IPS-18c (cell line): ENCODE data around the gene STK25.
"Not testable (repeated sequence)": the region's sequence is repeated elsewhere in the genome, so short reads cannot be mapped to it uniquely, and the experiment has no call there.

Experiments
- H3K4me3 ChIP-seq: 2 replicates; pipeline ENCODE4 v1.7.0; 2013; ENCODE audit warnings: low read depth, mild to moderate bottlenecking, low read length, moderate library complexity; ENCODE audit not compliant: insufficient read depth
- H3K9me3 ChIP-seq: one replicate; pipeline ENCODE4 v1.6.1; 2013; ENCODE audit warnings: mild to moderate bottlenecking, low read length, moderate library complexity; ENCODE audit not compliant: control insufficient read depth, insufficient read depth

STK25 gene

DNA sequence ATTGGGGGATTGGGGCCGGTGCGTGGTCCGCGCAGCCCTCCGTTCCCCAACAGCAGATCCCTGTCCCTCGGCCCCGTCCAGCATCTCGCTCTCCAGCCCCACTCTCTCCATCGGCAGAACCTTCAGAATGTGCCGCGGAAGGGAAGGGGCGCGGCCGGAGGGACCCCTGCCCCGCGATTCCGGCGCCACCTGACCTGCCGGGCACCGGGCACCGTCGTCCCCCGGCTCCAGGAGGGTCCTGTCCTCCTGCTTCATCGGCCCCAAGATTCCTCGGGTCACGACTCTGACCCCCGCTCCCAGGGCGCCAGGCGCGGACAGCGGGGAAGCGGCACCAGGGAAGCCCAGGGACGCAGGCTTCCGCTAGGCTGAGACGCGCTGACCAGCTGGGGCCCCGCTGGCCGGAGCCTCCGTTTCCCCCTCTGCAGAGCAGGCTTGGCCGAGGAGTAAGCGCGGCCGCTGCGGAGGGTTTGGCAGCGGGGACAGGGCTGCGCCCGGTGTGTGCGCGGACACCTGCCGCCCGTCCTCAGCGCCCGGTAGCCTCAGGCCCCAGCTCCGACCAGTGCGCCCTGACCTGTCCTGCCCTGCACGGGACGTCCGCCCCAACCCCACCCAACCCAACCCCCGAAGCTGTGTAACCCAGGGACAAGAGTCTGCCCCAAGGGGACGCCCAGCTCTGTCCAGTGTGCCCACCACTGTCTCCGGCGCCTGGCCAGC lies 33.3 kb upstream of the STK25 start:
- Histone ChIP-seq H3K9me3 (peaks cover 4% of the 10 kb centered on the region), H3K4me3 (peak overlapping the region; percentile 50)

DNA sequence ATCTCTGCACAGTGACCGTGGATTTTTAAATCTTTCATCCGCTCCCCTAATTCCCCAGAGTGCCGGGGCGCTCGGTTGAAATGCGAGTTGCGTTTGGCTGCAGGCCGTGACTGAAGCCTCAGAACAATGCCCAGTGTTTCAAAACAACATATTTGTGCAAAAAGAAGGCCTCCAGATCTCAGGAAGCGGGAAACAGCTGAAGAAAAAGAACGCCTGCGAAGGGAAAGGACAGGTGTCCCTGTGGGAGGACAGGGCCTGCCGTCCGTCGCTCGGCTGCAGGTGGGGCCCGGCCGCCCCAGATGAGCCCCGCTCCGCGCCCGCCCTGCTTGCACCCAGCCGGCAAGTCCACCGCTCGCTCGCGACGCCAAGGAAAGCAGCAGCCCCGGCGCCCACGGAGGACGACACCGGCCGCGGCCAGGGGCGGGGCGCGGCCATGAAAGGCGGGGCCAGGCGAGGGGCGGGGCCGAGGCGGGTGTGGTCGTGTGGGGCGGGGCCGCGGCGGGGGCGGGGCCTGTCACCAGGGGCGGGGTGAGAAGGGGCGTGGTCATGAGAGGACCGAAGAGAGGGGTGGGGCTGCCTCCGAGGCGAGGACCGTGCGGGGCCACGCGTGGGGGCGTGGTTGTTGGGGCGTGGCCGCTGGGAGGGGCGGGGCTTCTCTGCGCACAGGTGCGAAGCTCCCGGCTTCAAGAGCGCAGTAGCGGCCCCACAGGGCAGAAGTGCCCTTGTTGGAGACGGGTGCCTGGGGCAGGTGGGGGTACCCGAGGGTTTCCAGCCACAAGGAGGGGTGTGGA lies 32.6 kb upstream of the STK25 start:
- Histone ChIP-seq H3K9me3 (peaks cover 4% of the 10 kb centered on the region), H3K4me3 (peak overlapping the region; percentile 70)

DNA sequence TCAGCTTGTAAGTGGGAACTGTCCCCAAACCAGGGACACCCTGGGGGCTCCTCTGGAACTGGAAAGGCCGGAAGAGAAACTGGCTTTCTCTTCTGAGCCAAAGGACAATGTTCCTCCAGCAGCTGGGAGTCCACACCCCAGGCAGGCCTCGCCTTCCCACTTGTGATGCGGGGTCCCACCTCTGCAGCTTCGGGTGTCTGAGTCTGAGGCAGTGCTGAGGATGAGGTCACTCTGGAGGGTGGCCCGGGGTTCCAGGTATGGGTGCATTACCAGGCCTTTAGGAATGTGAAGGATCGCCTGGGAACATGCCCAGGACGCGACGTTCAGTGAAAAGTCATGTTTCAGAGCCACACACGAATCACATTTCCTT lies 32.0 kb upstream of the STK25 start:
- H3K4me3 ChIP-seq = peak overlapping the region; percentile 70

DNA sequence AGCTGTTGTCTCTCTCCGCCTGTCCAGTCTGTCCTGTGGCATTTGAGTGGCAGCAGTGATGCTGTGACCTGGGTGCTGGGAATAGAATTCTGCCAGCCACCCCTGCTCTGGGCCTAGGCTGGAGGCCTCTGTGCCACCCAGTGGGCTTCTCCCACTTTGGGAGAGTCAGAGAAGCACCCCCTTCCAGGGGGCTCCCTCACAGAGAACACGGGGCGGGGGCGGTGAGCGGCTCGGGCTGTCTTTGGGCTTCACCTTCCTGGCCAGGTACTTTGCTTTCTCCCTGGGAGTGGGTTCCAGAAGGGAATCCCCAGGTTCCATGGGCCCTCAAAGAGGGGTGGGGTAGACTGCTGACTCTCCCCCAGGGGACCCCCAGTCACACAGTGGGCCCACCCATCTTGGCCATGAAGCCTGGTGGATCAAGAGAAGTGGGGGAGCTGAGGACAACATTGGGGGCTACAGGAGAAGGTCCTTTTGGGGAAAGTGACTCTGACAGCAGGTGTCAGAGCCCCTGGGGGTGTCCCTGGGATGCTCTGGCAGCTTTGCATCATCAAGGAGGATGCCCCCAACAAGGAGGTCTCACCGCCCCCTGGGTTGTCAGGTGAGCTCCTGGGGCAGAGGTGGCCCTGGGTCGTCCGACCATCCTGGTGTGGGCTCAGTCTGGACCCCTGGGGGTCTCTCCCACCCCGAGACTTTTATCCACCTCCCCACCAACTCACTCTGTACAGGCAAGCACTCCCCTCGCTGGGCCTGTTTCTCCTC lies 31.4 kb upstream of the STK25 start:
- H3K9me3 ChIP-seq = peaks cover 4% of the 10 kb centered on the region

More for the DNA sequence above, 32.0 kb upstream of the STK25 start:
- peaks cover 4% of the 10 kb centered on the region for H3K9me3 ChIP-seq

DNA sequence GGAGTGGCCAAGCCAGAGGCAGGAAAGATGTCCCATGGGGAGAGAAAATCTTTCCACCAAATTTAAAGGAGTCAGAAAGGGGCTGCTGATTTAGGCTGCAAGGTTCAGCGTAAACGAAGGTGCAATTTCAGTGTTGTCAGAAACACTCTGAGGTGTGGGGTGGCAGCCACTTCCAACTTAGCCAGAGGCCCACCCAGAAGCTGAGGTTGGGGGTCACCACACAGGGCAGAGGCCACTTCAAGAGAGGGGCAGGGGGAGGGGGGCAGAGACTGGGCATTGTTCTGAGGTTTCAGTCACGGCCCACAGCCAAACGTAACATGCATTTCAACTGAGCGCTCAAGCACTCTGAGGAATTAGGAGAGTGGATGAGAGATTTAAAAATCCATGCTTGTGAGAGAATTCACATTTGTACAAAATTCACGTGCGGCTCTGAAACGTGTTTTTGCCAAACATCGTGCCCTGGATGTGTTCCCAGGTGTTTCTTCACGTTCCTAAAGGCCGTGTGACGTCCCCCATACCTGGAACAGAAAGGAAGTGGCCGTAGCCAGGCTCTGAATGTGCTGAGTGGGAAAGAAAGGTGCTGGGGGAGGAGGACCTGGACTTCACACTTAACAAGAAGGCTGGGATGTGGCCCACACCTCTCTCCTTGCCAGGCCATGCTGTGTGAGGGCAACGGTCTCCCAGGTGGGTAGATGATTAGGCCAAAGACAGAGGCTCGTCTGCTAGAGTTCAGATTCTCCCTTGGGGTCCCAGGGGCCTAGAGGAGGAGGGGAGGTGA lies 30.6 kb upstream of the STK25 start:
- no peak overlapping the region for H3K4me3 ChIP-seq
- peaks cover 4% of the 10 kb centered on the region for H3K9me3 ChIP-seq

More for the DNA sequence above, 31.4 kb upstream of the STK25 start:
- H3K4me3 ChIP-seq = no peak overlapping the region

DNA sequence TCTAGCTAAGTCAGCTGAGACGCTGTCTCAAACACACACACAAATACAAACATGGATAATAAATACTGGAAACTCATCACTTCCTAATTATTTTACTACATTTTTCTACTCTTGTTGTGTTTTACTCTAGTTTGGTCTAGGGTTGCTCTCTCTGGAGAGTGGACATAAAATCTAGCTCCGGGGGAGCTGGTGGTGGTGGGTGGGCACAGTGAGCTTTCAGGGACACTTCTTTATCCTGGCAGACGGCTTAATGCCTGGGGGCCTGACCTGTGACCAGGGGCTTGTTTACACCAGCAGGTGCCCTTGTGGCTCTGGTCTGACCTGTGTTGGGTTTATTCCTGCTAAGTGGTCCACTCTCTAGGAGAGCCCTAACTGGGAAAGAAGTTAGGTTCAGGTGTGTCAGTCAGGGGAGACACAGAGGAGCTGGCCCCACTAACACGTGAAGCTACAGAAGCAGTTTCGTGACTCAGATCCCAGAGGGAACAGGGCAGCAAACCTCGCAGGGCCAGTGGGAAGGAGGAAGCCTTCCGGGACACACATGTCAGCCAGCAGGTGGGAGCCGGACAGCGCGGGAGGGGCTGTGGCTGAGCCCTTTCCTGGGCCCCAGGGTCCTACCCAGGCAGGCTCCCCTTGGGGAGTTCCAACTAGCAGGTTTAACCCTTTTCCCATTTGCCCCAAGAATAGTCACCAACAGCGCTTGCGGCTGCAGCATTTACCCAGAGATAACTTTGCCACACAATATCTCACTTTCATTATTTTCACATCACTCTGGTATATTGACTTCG lies 27.7 kb upstream of the STK25 start:
- Histone ChIP-seq H3K4me3 (no peak overlapping the region), H3K9me3 (no peaks in the 10 kb centered on the region)

DNA sequence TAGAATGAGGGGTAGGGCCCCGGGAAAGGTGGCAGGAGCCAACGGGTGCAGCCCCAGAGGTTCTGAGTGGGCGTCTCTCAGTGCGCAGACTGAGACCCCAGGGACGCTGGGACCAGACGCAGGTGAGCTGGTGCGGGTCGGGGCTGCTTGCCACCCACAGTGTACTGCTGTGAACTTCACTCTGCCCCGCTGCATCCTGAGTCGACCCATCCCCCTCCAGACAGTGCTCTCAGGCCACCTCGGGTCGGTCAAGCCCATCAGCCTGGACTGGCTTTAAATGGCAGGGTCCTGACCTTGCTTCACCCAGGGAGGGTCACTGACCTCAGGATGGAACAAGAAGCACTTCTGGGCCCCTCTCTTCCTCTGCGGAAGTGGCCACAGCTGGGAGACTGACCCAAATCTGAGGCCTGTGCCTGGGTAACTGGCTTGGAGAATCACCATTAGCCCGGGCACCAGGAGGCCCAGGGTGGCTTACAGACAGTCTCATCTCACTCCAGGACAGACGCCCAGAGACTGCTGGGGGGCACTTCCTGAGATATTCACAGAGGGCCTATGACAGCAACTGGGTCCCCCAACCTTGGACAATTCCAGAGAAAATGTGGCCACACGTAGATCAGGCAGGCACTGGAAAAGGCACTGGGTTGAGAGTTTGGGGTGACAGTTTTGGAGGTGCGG lies 26.5 kb upstream of the STK25 start:
- no peak overlapping the region for H3K4me3 ChIP-seq
- no peaks in the 10 kb centered on the region for H3K9me3 ChIP-seq

DNA sequence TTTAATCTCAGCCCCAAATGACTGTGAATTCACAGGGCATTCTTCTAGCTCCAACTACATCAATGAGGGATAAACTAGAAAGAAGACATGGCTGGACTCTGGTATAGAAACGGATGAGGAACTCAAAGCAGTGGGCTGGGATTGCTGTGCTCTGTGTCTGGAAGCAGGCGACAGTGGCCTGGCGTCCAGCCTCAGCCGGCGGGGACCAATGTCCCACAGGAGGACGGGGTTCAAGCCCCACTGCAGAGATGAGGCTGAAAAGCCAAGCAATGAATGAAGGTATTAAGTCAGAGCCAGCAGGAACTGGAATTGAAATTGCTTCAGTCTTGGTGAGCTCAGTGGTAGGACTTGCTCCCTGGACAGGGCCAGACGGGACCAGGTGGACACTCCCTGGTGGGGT lies 25.9 kb upstream of the STK25 start:
- H3K4me3 ChIP-seq = no peak overlapping the region
- no peaks in the 10 kb centered on the region for H3K9me3 ChIP-seq

DNA sequence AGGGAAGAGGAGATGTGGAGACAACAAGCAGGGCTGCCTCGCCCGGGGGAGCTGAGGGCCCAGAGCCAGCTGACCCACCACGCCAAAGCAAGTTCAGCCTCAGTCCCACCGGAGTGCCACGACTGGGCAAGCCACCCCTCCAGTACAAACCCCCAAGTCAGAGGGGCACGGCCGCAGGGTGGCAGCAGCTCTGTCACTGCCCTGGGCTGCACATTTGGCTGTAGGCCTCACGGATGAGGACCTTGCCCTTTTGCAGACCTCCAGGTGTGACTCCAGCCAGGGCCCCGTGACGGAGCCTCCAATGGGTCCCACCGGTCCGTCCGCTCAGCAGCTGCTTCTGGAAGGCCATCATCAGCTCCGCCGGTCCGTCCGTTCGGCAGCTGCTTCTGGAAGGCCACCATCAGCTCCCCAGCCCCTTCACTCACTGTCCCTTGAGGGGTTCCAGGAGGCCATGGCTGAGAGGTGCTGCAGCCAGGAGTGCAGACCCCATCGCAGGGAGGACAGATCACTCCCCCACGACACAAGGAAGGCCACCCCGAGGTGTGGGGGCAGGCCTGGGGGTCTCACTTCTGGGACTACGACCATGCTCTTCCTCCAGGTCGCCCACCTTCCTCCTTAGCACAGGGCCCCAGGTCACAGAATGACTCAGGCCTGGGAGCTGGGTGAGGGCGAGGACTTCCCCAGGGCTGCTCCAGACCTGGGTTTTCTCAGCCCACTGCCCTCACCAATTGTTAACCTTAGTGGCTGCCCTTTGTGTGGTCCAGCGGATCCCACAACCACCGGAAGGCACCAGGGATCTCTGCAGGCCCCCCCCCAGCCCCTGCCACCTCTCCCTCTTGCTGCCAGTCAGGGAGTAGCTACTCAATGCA lies 24.6 kb upstream of the STK25 start:
- H3K4me3 ChIP-seq = no peak overlapping the region
- H3K9me3 ChIP-seq = no peaks in the 10 kb centered on the region

DNA sequence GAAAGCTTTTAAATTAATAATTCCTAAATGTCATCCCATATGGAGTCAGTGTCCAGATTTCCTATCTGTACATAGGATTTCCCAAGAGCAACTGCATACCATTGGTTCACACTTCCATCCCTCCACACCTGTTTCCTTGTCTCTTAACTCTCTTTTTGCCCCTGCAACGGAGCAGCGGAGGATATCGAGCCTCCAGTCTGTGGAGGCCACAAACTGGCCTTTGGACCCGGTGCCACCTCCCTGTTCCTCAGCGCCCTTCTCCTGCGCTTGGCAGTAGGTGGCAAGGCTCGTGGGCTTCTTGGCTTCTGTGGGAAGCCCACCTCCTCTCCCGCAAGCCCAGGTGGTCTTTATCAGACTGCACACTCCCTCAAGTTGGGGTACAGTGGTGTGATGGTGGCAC lies 23.8 kb upstream of the STK25 start:
- H3K9me3 ChIP-seq = peaks cover under 1% of the 10 kb centered on the region
- H3K4me3 ChIP-seq = no peak overlapping the region

DNA sequence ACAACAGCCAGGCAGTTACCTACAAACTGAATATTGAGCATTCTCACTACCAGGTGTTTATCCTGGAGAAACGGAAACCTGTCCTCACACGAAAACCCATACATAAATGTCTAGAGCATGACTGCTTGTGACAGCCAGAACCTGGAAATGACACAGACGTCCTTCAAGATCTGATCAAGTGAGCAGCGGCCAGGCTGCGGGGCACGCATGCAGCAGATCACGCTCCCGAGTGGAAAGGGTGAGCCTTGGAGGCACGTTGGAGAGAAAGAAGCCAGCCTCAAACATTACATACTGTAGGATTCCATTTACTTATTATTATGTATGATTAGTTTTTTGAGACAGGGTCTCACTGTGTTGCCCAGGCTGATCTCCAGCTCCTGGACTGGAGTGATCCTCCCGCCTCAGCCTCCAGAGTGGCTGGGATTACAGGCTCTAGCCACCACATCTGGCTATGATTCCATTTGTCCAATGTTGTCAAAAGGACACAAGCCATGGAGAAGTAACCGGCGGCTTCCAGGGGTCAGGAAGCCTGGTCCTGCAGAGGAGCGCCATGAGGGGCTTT lies 22.9 kb upstream of the STK25 start:
- Histone ChIP-seq H3K4me3 (no peak overlapping the region), H3K9me3 (peaks cover 7% of the 10 kb centered on the region)

DNA sequence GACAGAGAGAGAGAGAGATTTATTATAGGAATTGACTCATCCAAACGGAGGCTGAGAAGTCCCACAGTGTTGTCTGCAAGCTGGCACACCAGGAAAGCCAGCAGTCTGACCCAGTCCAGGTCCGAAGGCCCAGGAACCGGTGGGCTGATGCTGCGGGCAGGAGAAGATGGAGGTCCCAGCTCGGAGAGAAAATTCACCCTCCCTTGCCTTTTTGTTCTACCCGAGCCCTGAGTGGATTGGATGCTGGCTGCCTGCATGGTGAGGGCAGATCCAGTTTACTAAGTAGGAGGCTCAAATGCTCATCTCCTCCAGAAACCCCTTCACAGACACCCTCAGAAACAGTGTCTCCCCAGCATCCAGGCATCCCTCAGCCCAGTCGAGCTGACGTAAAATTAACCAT lies 22.2 kb upstream of the STK25 start:
- H3K4me3 ChIP-seq = no peak overlapping the region

DNA sequence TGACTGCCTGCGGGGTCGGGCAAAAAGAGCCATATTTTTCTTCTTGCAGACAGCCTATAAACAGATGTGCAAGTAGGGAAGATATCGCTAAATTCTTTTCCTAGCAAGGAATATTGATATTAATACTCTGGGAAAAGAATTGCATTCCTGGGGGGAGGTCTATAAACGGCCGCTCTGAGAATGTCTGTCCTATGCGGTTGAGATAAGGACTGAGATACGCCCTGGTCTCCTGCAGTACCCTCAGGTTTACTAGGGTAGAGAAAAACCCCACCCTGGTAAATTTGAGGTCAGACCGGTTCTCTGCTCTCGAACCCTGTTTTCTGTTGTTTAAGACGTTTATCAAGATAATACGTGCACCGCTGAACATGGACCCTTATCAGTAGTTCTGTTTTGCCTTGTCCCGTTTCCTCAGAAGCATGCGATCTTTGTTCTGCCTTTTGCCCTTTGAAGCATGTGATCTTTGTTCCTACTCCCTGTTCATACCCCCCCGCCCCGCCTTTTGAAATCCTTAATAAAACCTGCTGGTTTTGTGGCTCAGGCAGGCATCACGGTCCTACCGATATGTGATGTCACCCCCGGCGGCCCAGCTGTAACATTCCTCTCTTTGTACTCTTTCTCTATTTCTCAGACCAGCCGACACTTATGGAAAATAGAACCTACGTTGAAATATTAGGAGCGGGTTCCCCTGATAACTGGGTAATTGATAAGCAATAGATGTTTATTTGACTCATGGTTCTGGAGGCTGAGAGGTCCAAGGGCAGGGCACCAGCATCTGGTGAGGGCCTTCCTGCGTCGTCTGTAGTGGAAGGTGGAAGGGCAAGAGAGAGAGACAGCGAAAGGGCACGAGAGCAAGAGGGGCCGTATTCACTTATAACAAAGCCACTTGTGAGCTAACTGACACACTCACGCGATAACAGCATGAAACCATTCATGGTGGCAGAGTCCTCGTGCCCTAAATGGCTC lies 17.7 kb upstream of the STK25 start:
- H3K4me3 ChIP-seq, H3K9me3 ChIP-seq: not testable (repeated sequence)

More for the DNA sequence above, 22.2 kb upstream of the STK25 start:
- peaks cover 8% of the 10 kb centered on the region for H3K9me3 ChIP-seq

DNA sequence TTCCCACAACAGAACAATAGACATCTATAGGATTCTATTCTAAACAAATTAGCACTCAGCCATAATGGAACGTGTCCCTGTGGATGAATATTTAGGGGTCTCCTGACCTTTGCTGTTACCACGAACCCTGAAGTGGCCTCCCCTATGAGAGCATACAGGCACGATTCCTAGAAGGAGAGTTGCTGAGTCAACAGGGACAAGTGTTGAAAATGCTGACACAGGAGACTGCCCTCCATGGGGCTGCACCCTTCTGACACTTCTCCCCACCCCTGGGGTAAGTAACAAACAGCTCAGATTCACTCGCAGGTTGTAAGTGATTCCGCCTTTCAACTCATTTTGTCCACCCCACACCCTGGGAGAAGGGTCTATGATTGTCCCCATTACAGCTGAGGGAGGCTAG lies 14.1 kb upstream of the STK25 start:
- Histone ChIP-seq H3K4me3 (no peak overlapping the region), H3K9me3 (peaks cover 8% of the 10 kb centered on the region)
